HepG2 (cell line): ENCODE measurements around the gene ACSF3. TPM values are rescaled to one million over a fixed set of nuclear protein-coding genes. Genes with fewer than 3 reads are reported as not detected.

Experiments used
- ATAC-seq: fragments of 200-7000 bp; cut with Tn5 transposase; 3 replicates; pipeline ENCODE4 v1.9.1; 2020; ENCODE audit warnings: mild to moderate bottlenecking, moderate library complexity
- BruUV-seq: library from RNA; stranded (reverse); fragments of 400-500 nt; replicated peaks from 2 replicates; lab custom pipeline; 2021; lab: Mats Ljungman, UMichigan
- CTCF ChIA-PET: fragments of 300-600 bp; formaldehyde crosslinking; extraction: SDS; loops from one replicate; lab custom pipeline; 2021; ENCODE audit warnings: low total read pairs, inconsistent platforms, low intra/inter-chr PET ratio; lab: Yijun Ruan, JAX
- POLR2A ChIA-PET: fragments of 350-600 bp; sonication (Branson Sonifier 250); formaldehyde crosslinking; loops from one replicate; lab custom pipeline; 2020; ENCODE audit warnings: antibody characterized with exemption, inconsistent platforms; lab: Yijun Ruan, JAX
- DNase-seq: peaks from one replicate; pipeline ENCODE4 v3.0.0-alpha.2; 2015; ENCODE audit warnings: low spot score
- FAIRE-seq: peaks from 3 replicates; lab custom pipeline; 2011; peaks lifted over from hg19 to GRCh38; lab: Jason Lieb, UNC
- H2AFZ ChIP-seq: one replicate; pipeline ENCODE4 v1.6.1; 2011; ENCODE audit warnings: low read length, inconsistent platforms
- H3K27ac ChIP-seq: fragments of 300-600 bp; 3 replicates; pipeline ENCODE4 v1.8.0; 2011; ENCODE audit warnings: mixed run types, mild to moderate bottlenecking, mixed read lengths, low read length, inconsistent platforms; ENCODE audit not compliant: insufficient read depth; ENCODE audit errors: extremely low read length
- H3K27me3 ChIP-seq, 2 experiments: fragments of 200-600 bp in 1 of 2; 2 replicates in 1 of 2; 3 replicates in 1 of 2; pipeline versions ENCODE4 v1.6.0 to v1.8.0; 2011; ENCODE audit warnings: low read length in 2 of 2, mild to moderate bottlenecking in 2 of 2, moderate library complexity in 2 of 2, inconsistent platforms in 1 of 2; ENCODE audit not compliant: insufficient read depth in 2 of 2, control insufficient read depth in 1 of 2
- H3K36me3 ChIP-seq, 2 experiments: fragments of 200-600 bp in 1 of 2; replicated peaks in 1 of 2; 2 replicates in 1 of 2; 3 replicates in 1 of 2; pipeline versions ENCODE4 v1.5.1 to v1.8.0; 2011; ENCODE audit warnings: low read length in 2 of 2, inconsistent platforms in 1 of 2; ENCODE audit not compliant: insufficient read depth in 2 of 2, control insufficient read depth in 1 of 2
- H3K4me1 ChIP-seq: 2 replicates; pipeline ENCODE4 v1.5.1; 2012; ENCODE audit warnings: low read length, inconsistent platforms; ENCODE audit not compliant: insufficient read depth
- H3K4me2 ChIP-seq: 2 replicates; pipeline ENCODE4 v1.6.0; 2011; ENCODE audit warnings: low read depth, low read length, inconsistent platforms
- H3K4me3 ChIP-seq, 3 experiments: fragments of 200-600 bp in 1 of 3; sonication (generic), shearing (Covaris generic) in 1 of 3; replicated peaks in 1 of 3; 2 replicates each; pipeline ENCODE4 v1.5.1; 2011 to 2016; ENCODE audit warnings: low read length in 3 of 3, inconsistent platforms in 2 of 3, low read depth in 2 of 3, mild to moderate bottlenecking in 2 of 3, control low read depth in 1 of 3, mixed read lengths in 1 of 3; ENCODE audit not compliant: insufficient read depth in 1 of 3
- H3K79me2 ChIP-seq: one replicate; pipeline ENCODE4 v1.6.1; 2011; ENCODE audit warnings: low read length, inconsistent platforms; ENCODE audit not compliant: insufficient read depth
- H3K9ac ChIP-seq: 2 replicates; pipeline ENCODE4 v1.6.0; 2011; ENCODE audit warnings: mild to moderate bottlenecking, low read depth, low read length, inconsistent platforms; ENCODE audit not compliant: insufficient read depth
- H3K9me3 ChIP-seq: 2 replicates; pipeline ENCODE4 v1.5.1; 2012; ENCODE audit warnings: mild to moderate bottlenecking, low read length
- H4K20me1 ChIP-seq: 2 replicates; pipeline ENCODE4 v1.6.0; 2011; ENCODE audit warnings: inconsistent platforms, mild to moderate bottlenecking, low read length, moderate library complexity; ENCODE audit not compliant: insufficient read depth
- ATM ChIP-seq: fragments of 450-650 bp; IDR thresholded peaks from 2 replicates; pipeline ENCODE4 v1.7.1; 2017; ENCODE audit warnings: mild to moderate bottlenecking, borderline replicate concordance
- NFATC3 ChIP-seq: sonication (generic); formaldehyde crosslinking; IDR thresholded peaks from 2 replicates; pipeline ENCODE4 v1.5.1; 2020; ENCODE audit warnings: mild to moderate bottlenecking, missing genetic modification reagents
- ZFP1 ChIP-seq: IDR thresholded peaks from 2 replicates; pipeline ENCODE4 v1.6.1; 2016
- ZFX ChIP-seq: sonication (generic); formaldehyde crosslinking; IDR thresholded peaks from 2 replicates; pipeline ENCODE4 v1.4.0; 2020; ENCODE audit warnings: mild to moderate bottlenecking, low read depth, missing genetic modification reagents, moderate library complexity
- ZNF362 ChIP-seq: sonication (generic); formaldehyde crosslinking; IDR thresholded peaks from 2 replicates; pipeline ENCODE4 v1.4.0; 2020; ENCODE audit warnings: missing genetic modification reagents, mild to moderate bottlenecking, borderline replicate concordance
- ZNF556 ChIP-seq: sonication (generic); formaldehyde crosslinking; IDR thresholded peaks from 2 replicates; pipeline ENCODE4 v1.4.0; 2020; ENCODE audit warnings: mild to moderate bottlenecking, missing genetic modification reagents, borderline replicate concordance
- ZNF768 ChIP-seq: sonication (generic); formaldehyde crosslinking; IDR thresholded peaks from 2 replicates; pipeline ENCODE4 v1.4.0; 2020; ENCODE audit warnings: missing genetic modification reagents
- WGBS: methylation state at CpG from one replicate; pipeline ENCODE4 v1.1.6; 2017; ENCODE audit warnings: low lambda C conversion rate; 5-methylcytosine and 5-hydroxymethylcytosine counted together
- in situ Hi-C: cut with HindIII; loops from 2 replicates; pipeline ENCODE4 v1.10.0; 2017; ENCODE audit warnings: low pct_unique_long_range_greater_than_20kb; ENCODE audit not compliant: extremely low pct_ligation_motif_present
- intact Hi-C: fragments of 100-400 bp; cut with micrococcal nuclease; formaldehyde crosslinking; loops from one replicate; pipeline ENCODE4 v1.10.0; 2022; ENCODE audit not compliant: unreplicated experiment
- polyA plus RNA-seq, 8 experiments: library from polyadenylated mRNA; depleted of rRNA in 3 of 8; stranded (reverse) in 7 of 8; unstranded in 1 of 8; fragments of >200 nt; fragmentation: Illumina TruSeq in 4 of 8; extraction: Trizol in 4 of 8; gene quantifications; 2 replicates each; pipeline versions ENCODE4 v1.2.1 to v1.2.3, GENCODE V29; 2011 to 2016; ENCODE audit warnings: low read depth in 4 of 8, missing spikeins in 1 of 8, mixed read lengths in 1 of 8; ENCODE audit not compliant: insufficient read depth in 1 of 8
- total RNA-seq, 5 experiments: library from RNA; depleted of rRNA; stranded (reverse); fragments of >200 nt; fragmentation: Illumina TruSeq; extraction: Trizol; gene quantifications; 2 replicates each; pipeline ENCODE4 v1.2.3, GENCODE V29; 2016; ENCODE audit warnings: low read depth in 1 of 5
- TF ChIP-seq, protein P1 (sequence below): sonication (generic); formaldehyde crosslinking; IDR thresholded peaks from 2 replicates; pipeline ENCODE4 v1.4.0; 2020; ENCODE audit warnings: mild to moderate bottlenecking, missing genetic modification reagents, borderline replicate concordance
- TF ChIP-seq, protein P2 (sequence below): sonication (generic); formaldehyde crosslinking; IDR thresholded peaks from 2 replicates; pipeline ENCODE4 v1.4.0; 2020; ENCODE audit warnings: mild to moderate bottlenecking, missing genetic modification reagents

Gene ACSF3
- total and polyA plus RNA-seq, 2 of the 13 experiments (the other 11 are each of a cell fraction or from before 2014, with no cell fraction given), result 14.9 to 30.6 TPM

DNA sequence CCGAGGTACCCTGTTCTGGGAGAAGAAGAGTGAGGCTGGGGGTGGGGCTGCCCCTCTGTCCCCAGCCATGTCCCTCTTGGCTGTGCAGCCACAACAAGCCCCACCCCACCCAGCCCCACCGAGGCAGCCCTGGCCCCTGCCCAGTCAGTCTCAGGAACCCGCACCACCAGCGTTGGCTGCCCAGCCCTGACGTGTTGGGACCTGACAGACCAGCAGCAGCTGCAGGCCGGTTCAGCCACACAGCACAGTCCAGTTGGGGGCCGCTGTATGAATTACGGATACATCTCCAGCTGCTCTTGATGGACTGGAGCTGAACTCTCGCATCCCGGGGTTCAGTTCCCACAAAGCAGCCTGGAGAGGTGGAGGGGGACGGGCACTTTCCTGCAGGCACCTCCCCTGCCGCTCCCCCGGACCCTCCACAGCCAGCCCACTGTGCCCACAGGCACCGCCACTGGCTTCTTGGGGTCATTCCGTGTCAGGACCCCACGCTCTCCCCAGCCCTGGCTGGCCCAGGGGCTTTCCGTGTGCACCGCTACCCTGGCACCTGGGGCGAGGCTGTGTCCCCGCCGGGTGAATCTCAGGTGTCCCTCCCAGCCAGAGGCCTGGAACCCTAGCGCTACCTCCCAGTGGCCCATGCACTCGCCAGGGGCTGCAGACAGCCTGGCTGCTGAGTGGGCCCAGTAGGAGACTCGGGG lies 84.9 kb downstream of the ACSF3 start:
- TF ChIP-seq ZFX (CRISPR knock-in tag) (no peak), ZFP1 (no peak), ZNF768 (CRISPR knock-in tag) (peak; percentile 73), NFATC3 (CRISPR knock-in tag) (no peak), ZNF362 (no peak), ATM (no peak), ZNF556 (CRISPR knock-in tag) (no peak)
- TF ChIP-seq, protein P1, sequence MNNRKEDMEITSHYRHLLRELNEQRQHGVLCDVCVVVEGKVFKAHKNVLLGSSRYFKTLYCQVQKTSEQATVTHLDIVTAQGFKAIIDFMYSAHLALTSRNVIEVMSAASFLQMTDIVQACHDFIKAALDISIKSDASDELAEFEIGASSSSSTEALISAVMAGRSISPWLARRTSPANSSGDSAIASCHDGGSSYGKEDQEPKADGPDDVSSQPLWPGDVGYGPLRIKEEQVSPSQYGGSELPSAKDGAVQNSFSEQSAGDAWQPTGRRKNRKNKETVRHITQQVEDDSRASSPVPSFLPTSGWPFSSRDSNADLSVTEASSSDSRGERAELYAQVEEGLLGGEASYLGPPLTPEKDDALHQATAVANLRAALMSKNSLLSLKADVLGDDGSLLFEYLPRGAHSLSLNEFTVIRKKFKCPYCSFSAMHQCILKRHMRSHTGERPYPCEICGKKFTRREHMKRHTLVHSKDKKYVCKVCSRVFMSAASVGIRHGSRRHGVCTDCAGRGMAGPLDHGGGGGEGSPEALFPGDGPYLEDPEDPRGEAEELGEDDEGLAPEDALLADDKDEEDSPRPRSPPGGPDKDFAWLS (CRISPR knock-in tag), result no peak
- TF ChIP-seq, protein P2, sequence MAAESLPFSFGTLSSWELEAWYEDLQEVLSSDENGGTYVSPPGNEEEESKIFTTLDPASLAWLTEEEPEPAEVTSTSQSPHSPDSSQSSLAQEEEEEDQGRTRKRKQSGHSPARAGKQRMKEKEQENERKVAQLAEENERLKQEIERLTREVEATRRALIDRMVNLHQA (CRISPR knock-in tag), result no peak
- ChIA-PET CTCF (no interaction called here), POLR2A (no interaction called here)
- Histone ChIP-seq H3K9ac (no peak overlapping the region), H3K27me3 (peaks cover 58 to 83% of the 10 kb centered on the region in 2 experiments), H3K4me1 (peaks cover 32% of the 10 kb centered on the region), H4K20me1 (peaks cover 7% of the 10 kb centered on the region; the same call in 1 of the 2 replicates), H3K36me3 (no peaks in the 10 kb centered on the region), H3K79me2 (no peaks in the 10 kb centered on the region), H3K27ac (no peak overlapping the region), H3K9me3 (no peaks in the 10 kb centered on the region), H3K4me3 (no peak overlapping the region), H2AFZ (no peak overlapping the region), H3K4me2 (no peak overlapping the region)
- intact Hi-C loops, result no loop called here
- DNase-seq, result no peak
- in situ Hi-C loops, result no loop called here
- peak; percentile 5; the same call in 1 of the 3 replicates for ATAC-seq
- no TSS peak for BruUV-seq
- no peak for FAIRE-seq
- WGBS, result 24% methylated on average over 15 of the region's 24 CpGs
